ENCODE measurements around the gene IRF2BP1. TPM values are rescaled to one million over a fixed set of nuclear protein-coding genes. Genes with fewer than 3 reads are reported as not detected.

IRF2BP1 gene
- total and polyA plus RNA-seq, 2 of the 13 experiments (the other 11 are each of a cell fraction or from before 2014, with no cell fraction given) = 4.3 to 14.3 TPM

GRCh38 chr19:45927565-45928261 is 41.8 kb upstream of the IRF2BP1 start (continued):
- TF ChIP-seq PRPF4 (IDR thresholded peaks at IDR 0.05; ENCODE audit: low read depth, low read length, poor library complexity, severe bottlenecking) = no peak
- no peak for TF ChIP-seq ZNF292 (CRISPR knock-in tag; IDR thresholded peaks at IDR 0.05; ENCODE audit: borderline replicate concordance, low read depth)
- TF ChIP-seq ZBTB8A (CRISPR knock-in tag; IDR thresholded peaks at IDR 0.05; ENCODE audit: borderline replicate concordance, low read depth) = no peak
- 0 out of 2 replicates have a peak, but pooled peaks have one; percentile 20 for TF ChIP-seq ARNTL (CRISPR knock-in tag; IDR thresholded peaks at IDR 0.05)
- no peak for TF ChIP-seq REST (IDR thresholded peaks at IDR 0.05; ENCODE audit: borderline replicate concordance in 1 of 2, low read depth in 1 of 2, low read length in 2 of 2)
- peak; percentile 72; the same call in 1 of the 2 replicates for TF ChIP-seq ZNF792 (CRISPR knock-in tag; IDR thresholded peaks at IDR 0.05)
- TF ChIP-seq PTBP1 (IDR thresholded peaks at IDR 0.05; ENCODE audit: low read depth, low read length, poor library complexity, severe bottlenecking) = no peak
- TF ChIP-seq ZNF468 (CRISPR knock-in tag; IDR thresholded peaks at IDR 0.05) = no peak
- no peak for TF ChIP-seq NCOA5 (CRISPR knock-in tag; IDR thresholded peaks at IDR 0.05)
- TF ChIP-seq, protein P1, sequence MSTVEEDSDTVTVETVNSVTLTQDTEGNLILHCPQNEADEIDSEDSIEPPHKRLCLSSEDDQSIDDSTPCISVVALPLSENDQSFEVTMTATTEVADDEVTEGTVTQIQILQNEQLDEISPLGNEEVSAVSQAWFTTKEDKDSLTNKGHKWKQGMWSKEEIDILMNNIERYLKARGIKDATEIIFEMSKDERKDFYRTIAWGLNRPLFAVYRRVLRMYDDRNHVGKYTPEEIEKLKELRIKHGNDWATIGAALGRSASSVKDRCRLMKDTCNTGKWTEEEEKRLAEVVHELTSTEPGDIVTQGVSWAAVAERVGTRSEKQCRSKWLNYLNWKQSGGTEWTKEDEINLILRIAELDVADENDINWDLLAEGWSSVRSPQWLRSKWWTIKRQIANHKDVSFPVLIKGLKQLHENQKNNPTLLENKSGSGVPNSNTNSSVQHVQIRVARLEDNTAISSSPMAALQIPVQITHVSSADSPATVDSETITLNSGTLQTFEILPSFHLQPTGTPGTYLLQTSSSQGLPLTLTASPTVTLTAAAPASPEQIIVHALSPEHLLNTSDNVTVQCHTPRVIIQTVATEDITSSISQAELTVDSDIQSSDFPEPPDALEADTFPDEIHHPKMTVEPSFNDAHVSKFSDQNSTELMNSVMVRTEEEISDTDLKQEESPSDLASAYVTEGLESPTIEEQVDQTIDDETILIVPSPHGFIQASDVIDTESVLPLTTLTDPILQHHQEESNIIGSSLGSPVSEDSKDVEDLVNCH (CRISPR knock-in tag; IDR thresholded peaks at IDR 0.05) = no peak
- TF ChIP-seq ERF (CRISPR knock-in tag; IDR thresholded peaks at IDR 0.05) = peak; percentile 87
- TF ChIP-seq PLSCR1 (CRISPR knock-in tag; IDR thresholded peaks at IDR 0.05; ENCODE audit: borderline replicate concordance) = no peak
- no peak for TF ChIP-seq HNF4G (IDR thresholded peaks at IDR 0.05; ENCODE audit: borderline replicate concordance, low read depth, low read length)
- no peak for TF ChIP-seq HNF4G (CRISPR knock-in tag; IDR thresholded peaks at IDR 0.05; ENCODE audit: borderline replicate concordance, low read depth)
- TF ChIP-seq, protein P2, sequence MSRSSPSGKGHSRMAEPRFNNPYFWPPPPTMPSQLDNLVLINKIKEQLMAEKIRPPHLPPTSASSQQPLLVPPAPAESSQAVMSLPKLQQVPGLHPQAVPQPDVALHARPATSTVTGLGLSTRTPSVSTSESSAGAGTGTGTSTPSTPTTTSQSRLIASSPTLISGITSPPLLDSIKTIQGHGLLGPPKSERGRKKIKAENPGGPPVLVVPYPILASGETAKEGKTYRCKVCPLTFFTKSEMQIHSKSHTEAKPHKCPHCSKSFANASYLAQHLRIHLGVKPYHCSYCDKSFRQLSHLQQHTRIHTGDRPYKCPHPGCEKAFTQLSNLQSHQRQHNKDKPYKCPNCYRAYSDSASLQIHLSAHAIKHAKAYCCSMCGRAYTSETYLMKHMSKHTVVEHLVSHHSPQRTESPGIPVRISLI (CRISPR knock-in tag; IDR thresholded peaks at IDR 0.05; ENCODE audit: borderline replicate concordance) = no peak; the same call in 1 of the 2 replicates
- TF ChIP-seq GATAD1 (CRISPR knock-in tag; IDR thresholded peaks at IDR 0.05) = peak; percentile 85
- TF ChIP-seq FOXK2 (IDR thresholded peaks at IDR 0.05) = no peak
- TF ChIP-seq FOSL1 (CRISPR knock-in tag; IDR thresholded peaks at IDR 0.05; ENCODE audit: borderline replicate concordance) = no peak
- peak; percentile 75 for TF ChIP-seq MLX (CRISPR knock-in tag; IDR thresholded peaks at IDR 0.05)
- peak; percentile 95 for TF ChIP-seq BORCS8-MEF2B (CRISPR knock-in tag; IDR thresholded peaks at IDR 0.05)

Data from HepG2 (cell line).